ENCODE results near the gene SLCO3A1.

The SLCO3A1 gene

GRCh38 chr15:92111291-92111690 lies 257.8 kb downstream of the SLCO3A1 start:
- no peak for DNase-seq

DNA sequence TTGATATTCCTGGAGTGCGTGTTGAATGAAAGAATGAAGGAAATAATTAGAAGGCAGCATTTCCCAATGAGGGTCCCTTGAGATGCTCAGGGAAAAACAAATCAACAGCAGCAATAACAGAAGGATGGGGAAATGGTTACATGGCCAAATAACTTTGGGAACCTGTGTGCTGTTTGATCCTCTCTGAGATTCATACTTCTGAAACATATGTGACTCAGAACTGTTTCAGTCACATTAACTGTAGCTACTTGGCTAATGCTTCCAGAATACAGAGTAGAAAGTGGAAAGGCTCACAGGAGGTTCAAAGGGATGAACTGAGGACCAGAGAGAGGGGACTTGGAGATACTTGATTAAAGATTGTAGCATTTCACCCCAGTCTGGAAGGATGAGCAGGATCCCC lies 258.2 kb downstream of the SLCO3A1 start:
- no peak for DNase-seq

DNA sequence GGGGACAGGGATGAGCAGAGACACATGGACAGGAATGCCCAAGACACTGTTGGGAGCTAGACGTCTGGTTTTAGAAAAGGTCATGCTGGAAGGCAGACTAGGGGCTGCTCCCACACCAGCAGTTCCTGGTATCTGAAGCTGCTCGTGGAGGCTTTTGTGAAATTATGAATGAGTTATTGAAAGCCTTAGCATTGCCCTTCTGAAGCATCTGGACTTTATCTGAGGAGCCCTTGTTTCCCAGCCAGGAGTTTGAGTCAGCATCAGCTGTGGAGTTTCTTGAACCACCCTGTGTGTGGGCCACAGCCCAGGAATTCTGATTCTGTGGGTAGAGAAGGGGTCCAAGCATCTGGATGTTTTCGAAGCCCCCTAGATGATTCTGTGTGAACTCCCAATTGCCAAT lies 258.7 kb downstream of the SLCO3A1 start:
- DNase-seq, result no peak

DNA sequence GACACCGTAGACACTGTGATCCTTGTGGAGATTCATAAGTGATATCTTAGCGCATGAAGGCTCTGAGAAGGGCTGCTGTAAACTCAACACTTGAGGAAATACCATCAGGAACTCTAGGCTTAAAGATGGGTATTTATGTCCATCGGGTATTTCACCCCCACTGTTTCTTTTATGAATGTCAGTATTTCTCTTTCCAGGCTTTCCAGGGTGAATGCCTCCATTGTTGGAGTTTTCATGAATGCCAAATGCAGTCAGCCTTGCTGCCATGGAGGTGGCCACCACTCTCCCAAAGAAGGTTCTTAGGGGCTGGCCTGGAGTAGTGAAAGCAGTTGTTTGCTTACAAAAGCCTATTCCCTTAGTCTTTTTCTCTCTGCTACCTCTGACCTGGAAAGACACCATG lies 259.2 kb downstream of the SLCO3A1 start:
- DNase-seq, result no peak

DNA sequence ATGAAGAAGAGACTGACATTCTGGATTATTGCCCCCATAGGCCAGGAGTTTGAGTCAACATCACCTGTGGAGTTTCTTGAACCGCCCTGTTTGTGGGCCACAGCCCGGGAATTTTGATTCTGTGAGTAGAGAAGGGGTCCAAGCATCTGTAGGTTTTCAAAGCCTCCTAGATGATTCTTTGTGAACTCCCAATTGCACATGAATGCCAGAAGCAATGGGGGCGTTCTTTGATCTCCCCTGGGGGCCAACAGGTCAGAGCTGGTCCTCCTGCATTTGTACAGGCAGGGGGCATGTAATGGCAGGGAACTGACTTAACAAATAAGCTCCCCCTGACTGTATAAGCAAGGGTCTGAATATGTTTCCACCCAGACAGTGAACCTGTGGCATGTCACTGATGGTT lies 260.3 kb downstream of the SLCO3A1 start:
- DNase-seq, result no peak

GRCh38 chr15:92115834-92116233 lies 262.3 kb downstream of the SLCO3A1 start:
- no peak for DNase-seq

GRCh38 chr15:92116330-92116729 lies 262.8 kb downstream of the SLCO3A1 start:
- no peak for DNase-seq

- no peak for DNase-seq
Observed at GRCh38 chr15:92117261-92117731, 263.8 kb downstream of the SLCO3A1 start.

DNA sequence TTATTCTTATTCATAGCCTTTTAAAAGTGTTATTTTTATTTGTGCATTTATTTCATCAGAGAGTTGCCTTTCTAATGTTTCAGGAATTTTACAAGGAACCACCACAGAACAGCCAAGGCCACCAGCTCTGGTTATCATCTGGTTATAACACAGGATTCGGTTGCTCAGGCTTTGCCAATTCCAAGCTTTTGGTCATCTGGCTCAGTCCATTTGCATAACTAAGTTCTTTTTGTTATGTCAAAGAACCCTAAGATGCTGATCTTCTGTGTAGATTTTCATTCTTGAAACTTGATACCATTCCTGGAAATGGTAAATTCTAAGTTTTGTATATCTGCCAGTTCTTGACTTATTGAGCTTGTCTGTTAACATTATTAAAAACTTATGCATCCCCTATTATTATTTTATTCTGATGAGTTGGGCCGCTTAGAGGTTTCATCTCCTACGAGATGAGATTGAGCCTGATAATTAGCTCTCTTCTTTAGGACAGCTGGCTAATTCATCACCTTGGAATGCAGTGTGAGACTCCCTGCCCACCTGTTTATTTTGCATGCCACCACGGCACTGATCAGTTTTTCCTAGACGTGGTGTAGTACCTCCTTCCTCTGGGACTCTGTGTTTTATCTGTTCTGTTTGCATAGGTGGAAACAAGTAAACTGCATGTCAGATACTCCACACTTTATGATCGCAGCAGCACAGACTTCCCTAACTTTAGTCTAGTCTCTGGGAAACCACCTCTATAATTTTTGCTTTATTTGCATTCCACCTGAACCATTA lies 264.8 kb downstream of the SLCO3A1 start:
- no peak for DNase-seq

DNA sequence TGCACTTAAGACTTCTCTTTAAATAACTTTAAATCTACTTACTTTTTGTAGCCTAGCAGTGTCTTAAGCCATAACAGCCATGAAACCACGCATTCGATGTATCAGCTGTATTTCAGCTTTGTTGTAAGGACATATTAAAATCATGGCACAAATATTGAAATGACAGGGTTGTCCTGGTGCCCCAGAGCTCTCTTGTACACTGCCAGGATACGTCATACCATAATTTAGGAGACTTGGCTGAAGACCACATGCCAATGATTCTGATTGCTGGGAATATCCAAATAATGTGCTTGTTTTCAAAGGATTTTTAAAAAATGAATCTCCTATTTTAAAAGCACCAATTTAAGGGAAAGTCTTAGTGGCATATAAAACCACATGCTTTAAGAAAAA lies 265.4 kb downstream of the SLCO3A1 start:
- no peak for DNase-seq

- DNase-seq, result no peak
Observed at GRCh38 chr15:92120094-92120795, 266.7 kb downstream of the SLCO3A1 start.

DNA sequence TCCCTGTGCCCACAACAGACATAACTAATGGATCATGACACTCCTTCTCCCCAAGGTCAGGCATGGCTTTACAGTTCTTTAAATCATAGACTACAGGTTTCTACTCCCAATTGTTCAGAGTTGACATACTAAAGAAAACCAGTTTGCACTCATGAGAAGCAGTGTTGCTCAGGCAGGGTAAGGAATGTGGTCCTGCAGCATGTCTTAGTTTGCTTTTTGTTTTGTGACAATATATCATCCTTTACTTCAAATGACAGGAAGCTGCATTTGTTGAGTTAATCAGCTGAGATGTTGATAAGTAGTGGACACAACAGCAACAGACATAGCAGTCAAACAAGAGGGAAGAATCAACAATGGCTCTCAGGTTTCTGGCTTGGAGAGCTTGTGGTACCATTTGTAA lies 267.5 kb downstream of the SLCO3A1 start:
- no peak for DNase-seq

GRCh38 chr15:92122259-92122658 lies 268.8 kb downstream of the SLCO3A1 start:
- DNase-seq, result no peak

DNA sequence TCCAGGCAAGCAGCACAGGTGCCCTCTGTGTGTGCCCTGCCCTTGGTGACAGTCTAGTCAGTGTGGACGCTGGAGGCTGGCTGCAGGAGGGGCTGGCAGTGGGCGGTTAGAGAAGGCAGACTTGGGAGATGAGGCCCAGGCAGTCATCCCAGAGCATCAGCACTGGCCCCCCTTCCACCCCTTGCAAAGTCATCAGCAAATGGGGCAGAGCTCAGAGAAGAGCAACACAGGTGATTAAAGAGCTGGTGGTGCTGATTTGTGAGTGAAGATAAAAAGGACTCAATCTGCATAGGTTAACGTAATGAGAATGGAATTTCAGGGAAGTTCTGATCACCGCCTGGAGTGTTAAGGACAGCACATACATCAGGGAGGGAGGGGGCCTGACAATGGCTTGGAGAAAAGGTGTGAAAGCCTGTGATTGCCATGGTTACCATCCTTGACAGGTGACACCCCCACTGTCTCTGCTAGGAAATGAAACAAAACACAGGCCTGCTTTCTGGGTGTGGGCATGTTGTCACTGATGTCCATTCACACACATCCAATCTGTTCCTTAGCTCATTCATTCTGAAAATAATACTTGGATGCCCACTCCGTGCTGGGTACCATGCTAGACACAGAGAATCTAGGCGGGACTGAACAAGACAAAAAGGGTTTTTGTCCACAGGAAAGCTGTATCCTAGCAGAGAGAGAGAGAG lies 270.6 kb downstream of the SLCO3A1 start:
- no peak for DNase-seq

GRCh38 chr15:92124657-92125010 lies 271.1 kb downstream of the SLCO3A1 start:
- no peak for DNase-seq

- no peak for DNase-seq
Observed at GRCh38 chr15:92128788-92129187, 275.3 kb downstream of the SLCO3A1 start.

DNA sequence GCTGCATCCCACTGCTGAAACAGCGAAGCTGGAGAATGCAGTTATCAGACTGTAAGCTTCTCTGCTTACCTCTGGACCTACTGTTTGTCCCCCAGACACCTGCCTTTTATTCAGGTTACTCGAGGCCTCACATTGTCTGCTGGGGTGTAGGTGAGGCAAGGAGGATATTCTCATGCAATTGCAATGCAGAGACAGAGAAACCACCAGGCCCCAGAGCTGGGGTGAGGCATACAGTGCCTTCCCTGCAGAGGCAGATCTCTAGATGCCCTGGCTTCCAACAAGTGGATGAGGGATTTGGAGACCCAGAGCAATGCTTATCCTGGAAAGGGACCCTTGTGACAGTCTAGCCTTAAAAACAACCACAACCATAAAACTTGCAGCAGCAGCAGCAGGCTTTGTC lies 276.7 kb downstream of the SLCO3A1 start:
- DNase-seq, result no peak

DNA sequence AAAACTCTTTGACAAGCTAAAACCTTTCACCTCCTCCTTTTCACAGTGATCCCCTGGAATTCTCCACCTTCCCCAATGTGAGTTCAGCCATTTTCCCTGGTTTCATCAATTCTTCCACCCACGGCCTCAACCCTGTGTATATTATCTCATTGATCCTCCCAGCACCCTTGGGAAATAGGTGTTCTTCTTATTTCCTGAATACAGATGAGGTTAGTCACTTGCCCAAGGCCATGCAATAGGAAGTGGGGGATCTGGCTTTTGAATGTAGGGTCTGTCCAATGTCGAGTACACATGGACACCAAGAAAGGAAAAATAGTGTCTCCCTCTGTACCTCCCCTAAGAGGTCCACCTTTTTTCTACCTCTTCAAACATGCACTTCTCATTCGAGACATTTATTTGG lies 277.4 kb downstream of the SLCO3A1 start:
- no peak for DNase-seq

DNA sequence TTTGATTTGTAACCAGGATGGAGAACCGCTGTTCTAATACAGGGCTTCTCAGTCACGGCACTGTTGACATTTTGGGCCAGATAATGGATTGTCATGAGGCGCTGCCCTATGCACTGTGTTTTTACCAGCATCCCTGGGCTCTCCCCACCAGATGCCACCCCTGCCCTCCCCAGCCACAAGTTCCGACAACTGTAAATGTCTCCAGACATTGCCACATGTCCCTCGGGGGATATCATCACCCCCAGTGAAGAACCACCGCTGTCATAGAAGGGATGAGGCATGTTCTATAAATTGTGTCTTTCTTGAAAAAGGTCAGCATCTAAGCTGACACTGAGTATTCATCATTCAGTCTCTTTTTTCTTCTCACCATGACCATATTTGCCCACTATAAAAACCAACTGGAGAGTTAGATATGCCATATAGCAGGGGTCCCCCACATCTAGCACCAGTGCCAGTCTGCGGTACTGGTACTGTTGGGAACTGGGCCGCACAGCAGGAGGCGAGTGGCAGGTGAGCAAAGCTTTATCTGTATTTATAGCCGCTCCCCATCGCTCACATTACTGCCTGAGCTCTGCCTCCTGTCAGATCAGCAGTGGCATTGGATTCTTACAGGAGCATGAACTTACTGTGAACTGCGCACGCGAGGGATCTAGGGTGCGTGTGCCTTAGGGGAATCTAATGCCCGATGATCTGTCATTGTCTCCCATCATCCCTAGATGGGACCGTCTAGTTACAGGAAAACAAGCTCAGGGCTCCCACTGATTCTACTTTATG lies 279.7 kb downstream of the SLCO3A1 start:
- DNase-seq, result no peak

- DNase-seq, result no peak
Observed at GRCh38 chr15:92140796-92141195, 287.3 kb downstream of the SLCO3A1 start.

DNA sequence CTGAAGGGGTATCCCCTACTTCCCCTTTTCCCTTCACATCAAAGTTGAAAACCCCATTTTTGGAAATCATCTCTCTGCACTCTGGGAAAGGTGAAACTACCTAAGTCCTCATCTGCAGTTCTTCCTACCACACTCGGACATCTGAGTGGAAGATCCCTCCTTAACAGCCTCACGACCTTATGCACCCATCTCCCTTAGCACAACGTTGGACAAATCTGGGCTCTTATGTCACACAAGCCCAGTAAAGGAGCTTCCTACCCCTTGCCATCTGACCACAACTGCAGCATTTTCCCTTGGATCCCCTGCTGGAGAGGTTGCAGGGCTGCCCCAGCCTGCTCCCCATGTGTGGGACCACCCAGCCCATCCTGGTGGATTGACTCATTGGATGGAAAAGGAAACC lies 288.1 kb downstream of the SLCO3A1 start:
- DNase-seq, result no peak

DNA sequence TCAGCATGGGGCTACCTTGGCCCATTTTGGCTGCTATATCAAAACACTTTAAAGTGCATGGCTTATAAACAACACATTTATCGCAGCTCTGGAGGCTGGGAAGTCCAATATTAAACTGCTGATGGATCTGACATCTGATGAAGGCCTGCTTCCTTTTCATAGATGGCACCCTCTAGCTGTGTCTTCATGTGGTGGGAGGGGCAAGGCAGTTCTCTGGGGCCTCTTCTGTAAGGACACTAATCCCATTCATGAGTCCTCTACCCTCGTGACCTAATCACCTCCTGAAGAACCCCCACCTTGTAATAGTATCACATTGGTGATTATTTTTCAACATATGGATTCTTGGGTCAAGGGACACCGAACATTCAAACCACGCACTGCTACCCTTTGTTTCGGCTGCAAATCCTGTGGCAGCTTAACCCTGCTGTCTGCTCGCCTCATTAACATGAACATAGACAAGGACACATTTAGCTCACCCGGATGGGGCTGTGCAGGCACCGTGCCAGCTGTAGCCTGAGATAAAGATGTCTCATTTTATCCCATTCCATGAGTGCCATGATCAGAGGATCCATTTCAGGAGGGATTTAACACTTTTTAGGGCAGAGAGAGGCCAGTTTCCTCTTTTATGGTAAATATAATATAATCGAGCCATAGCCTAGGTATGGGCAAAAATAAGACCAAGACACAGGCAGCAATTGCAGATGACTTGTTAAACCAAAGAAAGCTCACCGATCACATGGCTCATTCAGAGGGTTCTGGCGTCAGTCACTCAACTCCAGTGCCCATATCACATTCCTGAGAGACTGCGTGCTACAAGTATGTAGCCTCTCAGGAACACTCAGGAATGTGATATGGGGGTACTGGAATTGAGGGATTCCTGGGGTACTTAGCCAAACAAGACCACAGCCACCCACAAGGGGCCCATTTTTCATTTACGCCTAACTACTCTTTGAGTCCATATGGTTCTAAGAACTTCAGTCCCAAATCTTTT lies 289.0 kb downstream of the SLCO3A1 start:
- no peak for DNase-seq
